ENCODE measurements around the gene OR52E5.

DNA sequence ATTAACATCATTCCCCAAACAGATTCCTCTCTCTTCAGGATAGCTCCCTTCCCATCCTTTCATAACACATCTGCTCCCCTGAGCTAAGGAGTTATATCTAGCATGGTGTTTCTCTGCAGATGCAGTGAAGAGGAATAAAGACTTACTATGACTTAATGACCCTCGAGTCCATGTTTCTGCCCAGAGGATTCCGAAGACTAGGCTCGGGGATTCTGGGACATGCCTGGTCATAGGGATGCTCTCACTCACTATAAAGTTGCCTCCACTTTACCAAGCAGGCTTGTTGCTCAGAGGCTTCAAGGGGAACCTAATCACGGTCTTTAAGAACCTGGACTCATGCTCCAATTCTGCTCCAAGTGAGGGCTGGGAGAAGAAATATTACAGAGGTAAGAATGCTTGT lies 12.7 kb upstream of the OR52E5 start, which contains the start of gene OR52E4:
- TF ChIP-seq RAD21 (IDR thresholded peaks at IDR 0.05; ENCODE audit: insufficient read depth, low read depth, low read length) (no peak), SMAD1 (IDR thresholded peaks at IDR 0.05; ENCODE audit: low read depth, partially characterized antibody) (no peak), BCL11A (IDR thresholded peaks at IDR 0.05; ENCODE audit: low read depth, low read length) (no peak), RCOR1 (conservative IDR thresholded peaks at IDR 0.05; ENCODE audit: low read depth, low read length) (no peak), POLR2AphosphoS5 (IDR thresholded peaks at IDR 0.05; ENCODE audit: low read length) (no peak), JUND (IDR thresholded peaks at IDR 0.05; ENCODE audit: low read depth, low read length) (no peak), BRCA1 (IDR thresholded peaks at IDR 0.05; ENCODE audit: low read depth, low read length) (no peak), MTA2 (IDR thresholded peaks at IDR 0.05; ENCODE audit: low read depth) (no peak), ETV6 (conservative IDR thresholded peaks at IDR 0.05 in 1 of 2, IDR thresholded peaks at IDR 0.05 in 1 of 2; ENCODE audit: borderline replicate concordance in 1 of 2, low read depth in 1 of 2) (no peak), RB1 (IDR thresholded peaks at IDR 0.05; ENCODE audit: borderline replicate concordance) (no peak)
- TF ChIP-seq, protein P1, sequence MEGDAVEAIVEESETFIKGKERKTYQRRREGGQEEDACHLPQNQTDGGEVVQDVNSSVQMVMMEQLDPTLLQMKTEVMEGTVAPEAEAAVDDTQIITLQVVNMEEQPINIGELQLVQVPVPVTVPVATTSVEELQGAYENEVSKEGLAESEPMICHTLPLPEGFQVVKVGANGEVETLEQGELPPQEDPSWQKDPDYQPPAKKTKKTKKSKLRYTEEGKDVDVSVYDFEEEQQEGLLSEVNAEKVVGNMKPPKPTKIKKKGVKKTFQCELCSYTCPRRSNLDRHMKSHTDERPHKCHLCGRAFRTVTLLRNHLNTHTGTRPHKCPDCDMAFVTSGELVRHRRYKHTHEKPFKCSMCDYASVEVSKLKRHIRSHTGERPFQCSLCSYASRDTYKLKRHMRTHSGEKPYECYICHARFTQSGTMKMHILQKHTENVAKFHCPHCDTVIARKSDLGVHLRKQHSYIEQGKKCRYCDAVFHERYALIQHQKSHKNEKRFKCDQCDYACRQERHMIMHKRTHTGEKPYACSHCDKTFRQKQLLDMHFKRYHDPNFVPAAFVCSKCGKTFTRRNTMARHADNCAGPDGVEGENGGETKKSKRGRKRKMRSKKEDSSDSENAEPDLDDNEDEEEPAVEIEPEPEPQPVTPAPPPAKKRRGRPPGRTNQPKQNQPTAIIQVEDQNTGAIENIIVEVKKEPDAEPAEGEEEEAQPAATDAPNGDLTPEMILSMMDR (IDR thresholded peaks at IDR 0.05 in 2 of 3, conservative IDR thresholded peaks at IDR 0.05 in 1 of 3; ENCODE audit: control insufficient read depth in 2 of 3, extremely low read depth in 1 of 3, insufficient read depth in 1 of 3, low read depth in 3 of 3, low read length in 3 of 3): no peak
- TF ChIP-seq, protein P2, sequence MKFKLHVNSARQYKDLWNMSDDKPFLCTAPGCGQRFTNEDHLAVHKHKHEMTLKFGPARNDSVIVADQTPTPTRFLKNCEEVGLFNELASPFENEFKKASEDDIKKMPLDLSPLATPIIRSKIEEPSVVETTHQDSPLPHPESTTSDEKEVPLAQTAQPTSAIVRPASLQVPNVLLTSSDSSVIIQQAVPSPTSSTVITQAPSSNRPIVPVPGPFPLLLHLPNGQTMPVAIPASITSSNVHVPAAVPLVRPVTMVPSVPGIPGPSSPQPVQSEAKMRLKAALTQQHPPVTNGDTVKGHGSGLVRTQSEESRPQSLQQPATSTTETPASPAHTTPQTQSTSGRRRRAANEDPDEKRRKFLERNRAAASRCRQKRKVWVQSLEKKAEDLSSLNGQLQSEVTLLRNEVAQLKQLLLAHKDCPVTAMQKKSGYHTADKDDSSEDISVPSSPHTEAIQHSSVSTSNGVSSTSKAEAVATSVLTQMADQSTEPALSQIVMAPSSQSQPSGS (IDR thresholded peaks at IDR 0.05; ENCODE audit: low read length): no peak
